GM18498 (cell line): ENCODE data around the gene TRIM7.
A peak's percentile ranks its signal among the peaks of the same experiment; 100 is the strongest.
"Not testable (repeated sequence)": the region's sequence is repeated elsewhere in the genome, so short reads cannot be mapped to it uniquely, and the experiment has no call there.

ENCODE experiments used
- ATAC-seq: cut with Tn5 transposase; IDR thresholded peaks from one replicate; pipeline ENCODE4 v1.9.1; 2021; ENCODE audit warnings: mild to moderate bottlenecking, moderate library complexity; ENCODE audit not compliant: unreplicated experiment

TRIM7 gene

GRCh38 chr5:181173420-181174342, 31.3 kb downstream of the TRIM7 start:
- peak; percentile 59 for ATAC-seq

- peak; percentile 32 for ATAC-seq
Observed at GRCh38 chr5:181173027-181173419, 32.0 kb downstream of the TRIM7 start.

- ATAC-seq, result no peak
Observed at GRCh38 chr5:181171782-181172181, 33.2 kb downstream of the TRIM7 start.

- ATAC-seq, result no peak
Observed at GRCh38 chr5:181170996-181171395, 34.0 kb downstream of the TRIM7 start.

- no peak for ATAC-seq
Observed at GRCh38 chr5:181170237-181170825, 34.7 kb downstream of the TRIM7 start.

- peak; percentile 37 for ATAC-seq
Observed at GRCh38 chr5:181169459-181170236, 35.3 kb downstream of the TRIM7 start.

- no peak for ATAC-seq
Observed at GRCh38 chr5:181168595-181169118, 36.3 kb downstream of the TRIM7 start.

GRCh38 chr5:181167814-181168488, 37.0 kb downstream of the TRIM7 start:
- no peak for ATAC-seq

- ATAC-seq, result no peak
Observed at GRCh38 chr5:181166812-181167733, 37.9 kb downstream of the TRIM7 start.

GRCh38 chr5:181164076-181164952, 40.7 kb downstream of the TRIM7 start:
- no peak for ATAC-seq

GRCh38 chr5:181163487-181164075, 41.4 kb downstream of the TRIM7 start:
- ATAC-seq, result no peak

GRCh38 chr5:181161534-181162175, 43.3 kb downstream of the TRIM7 start:
- ATAC-seq, result no peak

GRCh38 chr5:181160755-181161533, 44.1 kb downstream of the TRIM7 start:
- ATAC-seq, result not testable (repeated sequence)

- peak; percentile 56 for ATAC-seq
Observed at GRCh38 chr5:181160152-181160754, 44.7 kb downstream of the TRIM7 start.

GRCh38 chr5:181159286-181160151, 45.5 kb downstream of the TRIM7 start:
- peak; percentile 66 for ATAC-seq

- ATAC-seq, result no peak
Observed at GRCh38 chr5:181158869-181159268, 46.1 kb downstream of the TRIM7 start.
